ENCODE measurements around the gene CAMTA1.
"Not testable (repeated sequence)": the region's sequence is repeated elsewhere in the genome, so short reads cannot be mapped to it uniquely, and the experiment has no call there.

Gene CAMTA1

DNA sequence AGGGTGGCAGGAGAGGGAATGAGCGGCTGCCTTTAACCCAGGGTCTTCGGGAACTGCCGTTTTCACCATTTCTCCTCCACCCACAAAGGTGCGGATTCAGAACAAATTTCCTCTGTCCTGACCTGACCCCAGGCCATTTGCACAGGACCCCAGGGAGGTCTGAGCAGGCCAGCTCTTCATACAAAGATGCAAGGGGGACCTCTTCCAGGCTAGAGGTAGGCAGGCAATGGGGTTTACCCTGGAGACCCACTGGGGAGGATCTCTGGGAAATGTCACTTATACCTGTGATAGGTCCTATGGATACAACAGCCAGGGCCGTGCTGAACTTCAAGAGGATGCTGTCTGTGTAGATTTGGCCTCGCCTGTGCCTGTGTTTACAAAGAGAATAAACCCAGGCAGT is 896.1 kb downstream of the CAMTA1 start:
- DNase-seq: no peak

DNA sequence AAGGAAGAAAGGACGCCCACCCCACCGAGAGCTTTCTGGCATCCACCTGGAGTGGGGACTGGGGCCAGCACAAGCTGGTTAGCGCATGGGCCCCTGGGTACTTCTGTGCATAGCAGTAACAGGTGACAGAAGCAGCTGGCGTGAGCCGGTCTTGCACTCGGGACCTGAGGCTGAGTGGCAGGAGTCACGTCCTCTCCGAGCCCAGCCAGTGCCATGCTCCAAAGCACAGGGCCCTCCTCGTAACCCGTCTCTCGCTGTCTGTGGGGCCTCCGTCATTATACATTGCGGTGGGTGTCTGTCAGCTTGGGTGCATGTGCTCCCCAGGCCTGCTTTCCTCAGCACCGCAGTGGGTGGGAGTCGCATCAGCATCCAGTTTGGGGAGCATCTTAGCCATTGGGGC is 898.3 kb downstream of the CAMTA1 start:
- DNase-seq: no peak

DNA sequence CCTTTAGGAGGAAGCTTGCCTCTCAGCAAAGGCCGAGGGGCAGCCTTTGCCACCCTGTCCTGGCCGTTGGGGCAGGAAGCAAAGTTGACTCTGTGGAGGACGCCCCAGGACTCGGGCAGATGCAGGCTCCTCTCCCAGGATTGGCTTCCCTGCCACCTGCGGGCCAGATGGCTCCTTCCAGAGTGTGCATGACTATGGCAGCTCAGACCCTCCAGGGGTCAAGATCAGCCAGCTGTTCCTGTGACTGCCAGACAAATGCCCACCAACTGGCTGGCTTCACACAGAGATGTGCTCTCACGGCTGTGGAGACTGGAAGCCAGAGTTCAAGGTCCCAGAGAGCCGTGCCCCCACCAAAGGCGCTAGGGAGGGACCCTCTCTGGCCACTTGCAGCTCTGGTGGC is 898.9 kb downstream of the CAMTA1 start:
- no peak for DNase-seq

DNA sequence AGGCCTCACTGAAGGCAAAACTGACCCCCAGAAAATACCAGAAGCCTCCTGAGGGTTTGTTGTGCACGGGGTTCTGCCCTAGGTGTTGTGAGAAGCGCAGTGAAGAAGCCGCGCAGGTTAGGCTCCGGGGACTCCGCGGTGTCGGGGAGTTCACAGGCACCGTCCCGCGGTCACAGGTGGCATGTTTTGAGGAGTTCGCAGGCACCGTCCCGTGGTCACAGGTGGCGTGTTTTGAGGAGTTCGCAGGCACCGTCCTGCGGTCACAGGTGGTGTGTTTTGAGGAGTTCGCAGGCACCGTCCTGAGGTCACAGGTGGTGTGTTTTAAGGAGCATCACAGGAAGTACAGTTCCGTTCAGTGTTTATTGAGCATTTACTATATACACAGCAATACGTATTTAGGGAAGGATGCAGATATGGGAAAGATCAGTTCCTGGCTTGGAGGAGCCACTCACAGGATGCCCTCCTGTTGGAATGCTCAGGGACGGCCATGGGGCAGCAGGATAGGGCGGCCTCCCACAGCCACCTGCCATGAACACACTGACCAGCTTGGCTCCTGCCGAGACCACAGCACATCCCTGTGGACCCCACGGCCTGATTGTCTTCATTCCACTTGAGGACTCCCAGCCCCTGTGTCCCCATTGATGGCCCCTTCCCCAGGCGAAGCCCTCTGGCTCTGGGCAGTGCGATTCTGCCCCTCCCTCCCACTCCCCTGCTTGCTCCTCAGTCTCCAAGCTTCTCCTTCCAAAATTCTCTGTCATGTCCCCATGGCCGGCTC is 899.8 kb downstream of the CAMTA1 start:
- DNase-seq: no peak

DNA sequence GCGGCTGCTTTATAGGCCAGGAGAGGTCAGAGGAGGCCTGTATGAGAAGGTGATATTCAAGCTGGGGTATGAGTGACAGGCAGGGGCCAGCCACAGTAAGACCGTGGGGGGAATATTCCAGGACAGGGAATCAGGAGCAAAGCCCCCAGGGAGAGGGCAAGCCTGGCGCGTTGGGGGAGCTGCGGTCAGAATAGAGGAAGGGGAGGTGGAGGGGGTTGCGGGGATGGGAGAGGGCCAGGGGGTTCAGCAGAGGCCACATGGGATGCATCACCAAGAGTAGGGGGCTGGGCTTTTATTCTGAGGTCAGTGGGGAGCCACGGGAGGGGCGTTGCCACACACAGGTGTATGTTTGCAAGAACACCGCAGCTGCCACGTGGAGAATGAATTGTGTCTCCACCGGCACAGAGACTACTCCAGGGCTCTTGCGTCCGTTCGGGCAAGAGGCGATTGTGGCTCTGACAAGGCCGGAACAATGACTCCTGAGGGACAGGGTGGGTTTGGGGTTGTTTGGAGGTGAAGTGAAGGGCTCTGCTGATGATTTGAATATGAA is 901.1 kb downstream of the CAMTA1 start:
- no peak for DNase-seq

DNA sequence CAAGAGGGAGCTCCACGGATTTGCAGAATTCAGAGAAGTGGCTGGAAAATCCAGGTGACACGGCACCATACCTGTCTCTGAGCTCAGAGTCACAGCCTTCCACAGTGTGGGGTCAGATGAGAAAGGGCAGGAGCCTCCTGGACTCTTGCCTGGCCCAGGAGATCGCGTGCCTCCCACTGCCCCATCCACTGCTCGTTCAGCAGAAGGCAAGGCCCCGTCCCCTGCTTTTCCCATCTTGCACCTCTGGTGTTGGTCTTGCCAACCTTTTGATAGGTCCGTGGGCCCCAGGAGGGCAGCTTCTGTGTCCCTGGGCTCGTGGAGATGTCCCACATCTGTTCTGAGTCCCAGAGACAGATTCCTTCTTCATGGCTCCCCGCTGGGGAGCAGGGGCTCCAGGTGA is 902.2 kb downstream of the CAMTA1 start:
- no peak for DNase-seq

DNA sequence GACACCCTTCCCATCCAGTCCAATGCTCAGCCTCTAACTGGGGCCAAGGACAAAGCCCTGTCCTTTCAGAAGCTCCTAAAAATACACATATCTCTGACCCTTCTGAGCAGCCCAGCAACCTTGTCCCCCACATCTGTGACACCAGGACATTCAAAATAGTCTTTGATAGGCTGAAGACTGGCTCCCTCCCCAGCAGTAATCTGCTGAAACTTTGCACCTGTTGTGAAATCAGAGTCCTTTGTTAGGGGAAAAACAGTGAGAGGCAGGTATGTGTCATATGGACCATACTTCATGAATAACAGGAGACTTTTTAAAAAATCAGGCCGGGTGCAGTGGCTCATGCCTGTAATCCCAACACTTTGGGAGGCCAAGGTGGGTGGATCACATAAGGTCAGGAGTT is 903.4 kb downstream of the CAMTA1 start:
- no peak for DNase-seq

DNA sequence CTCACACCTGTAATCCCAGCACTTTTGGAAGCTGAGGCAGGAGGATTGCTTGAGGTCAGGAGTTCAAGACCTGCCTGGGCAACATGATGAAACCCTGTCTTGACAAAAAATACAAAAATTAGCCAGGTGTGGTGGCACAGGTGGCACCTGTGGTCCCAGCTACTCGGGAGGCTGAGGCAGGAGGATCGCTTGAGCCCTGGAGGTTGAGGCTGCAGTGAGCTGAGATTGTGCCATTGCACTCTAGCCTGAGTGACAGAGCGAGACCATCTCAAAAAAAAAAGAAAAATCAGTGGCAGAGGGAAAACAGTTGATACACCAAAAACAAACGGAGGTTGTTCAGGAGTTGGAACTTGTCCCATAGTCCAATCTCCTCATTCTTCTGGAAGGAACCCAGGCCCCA is 904.1 kb downstream of the CAMTA1 start:
- DNase-seq: not testable (repeated sequence)

DNA sequence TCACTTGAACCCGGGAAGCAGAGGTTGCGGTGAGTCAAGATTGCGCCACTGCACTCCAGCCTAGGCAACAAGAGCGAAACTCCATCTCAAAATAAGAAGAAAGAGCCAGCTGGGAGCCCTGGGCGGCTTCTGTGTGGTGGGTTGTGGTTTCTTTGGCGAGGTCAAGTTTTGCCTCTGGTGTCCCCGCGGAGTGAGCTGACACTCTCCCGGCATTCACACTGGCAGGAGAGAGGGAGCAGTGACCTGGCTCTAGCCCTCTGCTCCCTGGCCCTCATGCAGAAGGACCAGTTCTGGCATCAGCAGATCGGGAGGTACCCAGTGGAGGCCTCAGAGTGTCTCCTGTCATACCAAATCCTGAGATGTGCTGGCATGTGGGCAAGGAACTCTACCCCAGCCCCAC is 904.8 kb downstream of the CAMTA1 start:
- DNase-seq: no peak

DNA sequence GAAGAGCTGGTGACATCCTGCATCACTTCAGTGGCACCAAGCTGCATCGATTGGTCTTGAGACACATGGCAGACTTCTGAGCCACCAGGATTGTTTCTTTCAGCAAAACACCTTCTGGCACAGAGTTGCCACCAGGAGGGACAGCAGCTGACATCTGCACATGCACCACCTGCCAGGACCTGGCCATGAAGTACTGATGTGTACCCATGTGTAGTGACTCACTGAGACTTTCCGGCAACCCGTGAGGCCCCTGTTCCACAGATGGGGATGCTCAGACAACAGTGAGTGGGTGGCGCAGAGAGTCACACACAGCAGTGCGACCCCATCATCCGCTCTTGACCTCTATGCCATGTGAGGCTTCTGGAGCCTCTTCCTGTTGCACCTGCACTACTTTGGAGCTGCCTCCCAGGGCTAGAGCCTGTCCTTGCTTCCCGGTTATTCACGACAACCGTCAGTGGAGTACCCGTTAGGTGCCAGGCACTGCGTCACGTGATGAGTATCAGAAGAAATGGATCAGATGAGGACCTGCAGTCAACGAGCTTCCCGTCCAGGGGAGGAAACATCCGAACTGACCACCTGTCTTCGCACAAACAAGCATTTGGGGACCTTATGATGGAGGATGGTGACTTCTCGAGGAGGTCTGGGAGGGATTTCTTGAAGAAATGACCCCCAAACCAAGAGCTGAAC is 905.4 kb downstream of the CAMTA1 start:
- no peak for DNase-seq

DNA sequence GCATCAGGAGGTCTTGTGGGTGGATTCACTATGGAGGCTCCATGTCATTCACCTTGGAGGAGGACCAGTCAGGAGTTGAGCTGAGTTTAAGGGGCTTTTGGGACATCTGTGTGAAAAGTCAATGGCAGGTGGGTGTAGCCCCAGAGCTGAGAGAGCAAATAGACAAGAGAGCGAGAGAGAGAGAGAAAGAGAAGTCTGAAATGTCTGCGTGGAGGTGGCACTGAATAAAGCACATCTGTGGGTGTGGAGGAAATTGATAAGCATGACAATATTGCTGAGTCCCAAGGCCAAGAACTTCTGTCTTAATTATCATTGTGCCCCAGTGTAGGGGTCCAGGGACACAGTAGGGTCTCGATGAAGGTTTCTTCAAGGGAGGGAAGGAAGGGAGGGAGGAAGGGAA is 906.3 kb downstream of the CAMTA1 start:
- DNase-seq: no peak

DNA sequence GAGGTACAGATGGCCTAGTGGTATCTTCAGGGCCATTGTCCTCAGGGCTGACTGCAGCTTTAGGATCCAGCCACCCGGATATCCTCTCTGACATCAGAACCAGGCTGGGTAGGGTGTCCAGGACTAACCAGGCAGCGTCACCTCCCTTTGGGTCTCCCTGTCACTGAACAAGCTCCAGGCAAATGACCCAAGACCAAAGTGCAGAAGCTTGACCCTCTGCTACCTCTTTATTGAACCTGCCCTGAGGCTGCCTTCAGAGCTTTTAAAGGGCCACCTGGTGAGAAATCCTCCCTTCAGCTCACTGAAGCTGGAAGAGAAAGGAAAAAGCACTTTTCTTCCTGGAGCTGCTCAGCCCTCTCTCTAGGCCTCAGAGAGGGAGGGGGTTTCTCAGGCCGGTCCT is 906.8 kb downstream of the CAMTA1 start:
- DNase-seq: no peak

DNA sequence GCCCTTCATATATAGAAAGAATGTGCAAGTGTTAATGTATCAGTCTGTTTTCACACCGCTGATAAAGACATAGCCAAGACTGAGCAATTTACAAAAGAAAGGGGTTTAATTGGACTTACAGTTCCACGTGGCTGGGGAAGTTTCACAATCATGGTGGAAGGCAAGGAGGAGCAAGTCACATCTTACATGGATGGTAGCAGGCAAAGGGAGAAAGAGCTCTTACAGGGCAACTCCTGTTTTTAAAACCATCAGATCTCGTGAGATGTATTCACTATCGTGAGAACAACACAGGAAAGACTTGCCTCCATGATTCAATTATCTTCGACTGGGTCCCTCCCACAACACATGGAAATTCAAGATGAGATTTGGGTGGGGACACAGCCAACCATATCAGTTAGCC is 907.8 kb downstream of the CAMTA1 start:
- not testable (repeated sequence) for DNase-seq

DNA sequence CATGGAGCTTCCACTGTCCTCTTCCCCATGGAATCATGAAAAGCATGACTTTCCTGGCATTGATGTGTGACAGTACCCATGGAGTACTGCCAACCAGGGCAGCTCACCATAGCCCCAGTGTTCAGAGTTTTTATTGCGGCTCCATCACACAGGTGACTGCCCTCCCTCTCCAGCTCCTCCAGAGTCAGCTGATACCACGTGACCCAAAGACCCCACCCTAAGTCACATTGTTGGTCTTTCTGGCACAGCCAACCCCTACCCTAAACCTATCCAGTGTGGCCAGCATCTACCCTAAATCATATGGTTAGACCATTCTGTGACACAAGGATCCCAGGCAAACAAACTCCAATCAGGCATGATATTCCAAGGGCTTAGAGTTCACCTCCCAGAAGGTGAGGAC is 908.4 kb downstream of the CAMTA1 start:
- no peak for DNase-seq

DNA sequence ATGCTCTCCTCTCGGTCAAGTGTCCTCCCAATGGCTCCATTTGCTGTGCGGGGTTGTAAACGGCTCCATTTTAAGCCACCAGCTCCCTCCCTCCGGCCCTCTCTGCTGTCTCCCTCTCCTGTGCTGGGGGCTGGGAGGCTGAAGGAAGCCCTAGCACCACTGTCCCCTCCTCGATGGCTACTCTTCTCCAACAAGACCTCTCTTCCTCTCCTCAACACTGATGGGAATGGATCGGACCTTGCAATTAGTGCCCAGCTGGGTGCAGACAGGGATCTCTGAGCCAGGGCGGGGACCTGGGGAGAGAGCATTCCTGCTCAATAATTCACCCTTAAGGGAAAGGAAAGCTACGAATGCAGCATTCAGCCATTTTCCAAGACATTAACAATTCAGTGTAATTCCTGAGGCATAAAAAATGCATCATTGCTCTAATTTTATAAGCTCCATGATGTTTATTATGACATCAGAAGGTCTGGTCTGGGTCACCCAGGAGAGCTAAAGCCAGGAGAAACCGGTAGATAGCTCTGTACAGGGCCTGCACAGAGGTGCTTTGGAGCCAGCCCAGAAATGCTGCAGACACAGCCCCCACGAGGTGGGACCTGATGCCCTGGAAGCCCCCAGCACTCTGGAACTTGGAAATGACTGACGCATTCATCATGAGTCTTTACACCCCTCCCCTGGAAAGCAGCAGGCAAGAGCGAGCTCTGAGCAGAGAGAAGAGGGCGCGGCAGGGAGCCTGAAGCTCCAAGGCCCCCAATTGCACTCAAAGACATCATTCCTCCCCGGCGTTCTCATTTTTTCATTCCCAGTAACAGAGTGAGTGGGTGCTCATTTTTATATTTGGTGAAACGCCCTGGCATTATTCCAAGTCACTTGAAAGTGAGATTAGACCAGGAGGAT is 909.6 kb downstream of the CAMTA1 start:
- no peak for DNase-seq

DNA sequence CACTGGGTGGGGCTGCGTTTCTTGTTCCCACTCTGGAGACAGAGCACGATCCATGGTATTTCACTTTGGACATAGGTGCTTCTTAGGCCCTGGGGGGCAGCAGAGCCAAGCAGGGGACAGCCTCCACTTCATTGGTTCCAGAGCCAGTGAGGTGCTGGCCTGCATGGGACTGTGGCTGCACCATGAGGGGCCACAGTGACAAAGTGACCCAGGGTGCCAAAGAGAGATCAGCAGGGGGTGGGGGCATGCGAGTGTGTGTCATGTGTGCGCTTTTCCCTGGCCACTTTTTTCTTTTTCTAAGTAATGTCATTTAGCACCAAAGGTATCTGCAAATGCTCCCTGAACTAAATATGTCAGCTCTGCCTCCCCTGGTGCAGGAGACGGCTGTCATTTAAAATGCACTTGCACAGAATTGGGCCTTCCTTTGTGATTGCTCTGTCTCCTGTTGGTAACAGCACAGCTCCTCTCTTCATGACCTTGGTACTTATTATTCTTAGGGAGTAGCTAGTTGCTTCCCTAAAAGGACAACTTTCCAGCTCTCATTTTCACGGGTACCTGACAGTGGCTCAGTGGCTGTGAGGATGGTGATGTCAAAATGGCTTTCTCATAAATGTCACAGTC is 910.4 kb downstream of the CAMTA1 start:
- no peak for DNase-seq

DNA sequence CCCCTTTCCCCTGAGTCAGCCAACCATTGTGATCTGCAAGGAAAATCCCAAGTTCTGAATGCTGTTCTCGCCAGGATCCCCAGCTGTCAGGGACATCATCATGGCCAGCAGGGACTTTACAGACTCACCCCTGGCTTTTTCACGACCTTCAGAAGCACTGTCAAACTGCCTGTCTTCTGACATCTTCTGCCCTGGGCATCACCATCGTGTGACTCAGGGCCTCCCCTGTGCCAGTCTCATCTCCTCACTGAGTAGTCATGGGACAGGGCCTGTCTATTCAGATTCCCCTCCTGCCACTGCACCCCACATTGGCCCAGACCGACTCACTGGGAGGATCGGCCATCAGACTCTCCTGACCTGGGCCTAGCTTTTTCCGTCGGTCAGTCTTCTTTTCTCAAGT is 913.4 kb downstream of the CAMTA1 start:
- no peak for DNase-seq

DNA sequence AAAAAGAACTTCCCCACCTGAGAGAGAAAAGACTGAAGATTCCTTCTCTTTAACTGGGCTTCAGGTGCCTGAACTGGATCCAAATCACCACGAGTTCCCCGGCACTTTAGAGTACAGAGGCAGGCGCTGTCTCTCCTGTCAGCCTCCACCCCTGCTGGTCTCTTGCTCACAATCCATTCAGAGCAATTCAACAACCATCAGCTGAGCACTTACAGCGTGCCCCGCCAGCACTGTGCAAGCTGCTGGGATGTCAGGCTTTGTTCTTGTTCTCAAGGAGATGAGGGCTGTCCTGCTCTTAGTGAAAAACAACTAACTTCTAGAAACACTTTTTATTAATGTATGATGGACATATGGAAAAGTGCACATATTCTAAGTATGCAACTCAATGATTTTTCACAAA is 917.1 kb downstream of the CAMTA1 start:
- DNase-seq: no peak

DNA sequence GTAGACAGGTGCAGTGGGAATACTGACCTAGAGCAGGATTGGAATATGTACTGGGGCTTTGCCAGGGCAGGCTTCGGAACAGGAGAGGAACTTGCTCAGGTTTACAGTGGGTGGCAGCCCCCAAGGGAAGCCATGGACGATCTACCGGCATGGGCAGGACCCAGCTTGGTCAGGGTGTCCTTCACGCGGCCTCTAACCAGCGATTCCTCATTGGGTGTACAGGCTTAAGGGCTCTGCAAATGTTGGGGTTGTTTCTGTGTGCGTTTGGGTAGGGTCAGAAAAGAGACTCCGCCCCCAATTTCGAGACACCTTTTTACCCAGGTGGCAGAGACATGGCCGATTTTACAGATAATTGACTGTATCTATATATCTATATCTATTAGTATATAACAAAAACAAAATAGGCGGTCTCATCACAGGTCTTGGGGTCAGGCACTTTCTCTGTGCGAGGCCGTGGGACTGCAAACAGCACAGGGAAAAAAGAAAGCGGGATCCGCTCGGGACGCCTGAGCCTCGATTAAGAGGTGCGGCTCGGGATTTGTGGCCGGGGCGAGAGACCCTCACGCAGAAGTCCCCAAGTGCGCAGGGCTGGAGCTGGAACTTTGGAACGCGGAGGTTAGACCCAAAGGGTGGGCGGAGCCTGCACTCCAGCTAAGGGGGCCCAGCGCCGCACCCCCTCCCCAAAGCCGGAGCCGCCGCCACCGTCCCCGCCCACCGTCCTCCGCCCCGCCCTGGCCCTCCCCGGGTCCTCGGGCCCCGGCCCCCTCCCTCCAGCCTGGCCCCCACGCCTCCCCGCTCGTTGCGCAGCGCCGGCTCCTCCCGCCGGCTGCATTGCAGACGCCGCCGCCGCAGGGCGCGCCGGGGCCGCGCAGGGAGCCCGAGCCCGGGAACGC is 918.3 kb downstream of the CAMTA1 start:
- no peak for DNase-seq

DNA sequence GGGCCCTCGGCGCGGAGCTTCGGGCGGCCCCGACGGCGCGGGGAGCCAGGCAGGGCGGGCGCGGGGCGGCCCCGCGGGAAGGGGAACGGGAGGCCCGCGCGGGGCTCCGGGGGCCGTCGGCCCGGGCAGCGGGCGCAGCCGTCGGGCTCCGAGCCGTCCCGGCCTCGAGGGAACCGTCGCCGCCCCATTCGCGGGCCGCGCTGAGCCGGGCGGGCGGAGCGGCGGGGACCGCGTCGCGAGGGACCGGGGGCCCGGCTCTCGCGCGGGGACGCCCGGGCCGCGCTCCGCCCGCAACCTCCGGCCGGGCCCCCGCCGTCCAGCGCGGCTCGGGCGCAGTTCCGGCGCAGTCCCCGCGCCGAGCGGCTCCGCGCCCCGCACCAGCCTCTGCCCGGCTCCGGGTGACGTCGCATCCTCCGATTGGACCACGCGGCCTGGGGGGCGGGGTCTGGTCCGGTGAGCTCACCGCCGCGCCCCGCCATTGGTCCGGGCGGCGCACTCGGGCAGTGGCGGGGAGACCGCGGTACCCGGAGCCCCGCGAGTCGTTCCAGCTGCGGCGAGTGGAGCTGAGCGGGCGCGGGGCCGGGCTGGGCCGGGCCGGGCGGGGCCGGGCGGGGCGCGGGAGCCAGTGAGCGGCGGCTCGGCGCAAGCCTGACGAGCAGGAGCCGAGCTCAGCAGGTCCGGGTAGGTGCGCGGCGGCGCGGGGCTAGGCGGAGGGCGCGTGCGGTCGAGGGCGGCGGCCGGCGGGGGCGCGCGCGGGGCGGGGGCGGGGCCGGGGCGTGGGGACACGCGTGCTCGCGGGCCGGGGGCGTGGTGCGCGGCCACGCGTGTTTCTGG is 919.2 kb downstream of the CAMTA1 start:
- peak; percentile 86 for DNase-seq

All from activated gamma-delta T cell (primary cell).